HG03064 (cell line): ENCODE results near the gene MMEL1.
"Not testable (repeated sequence)": the region's sequence is repeated elsewhere in the genome, so short reads cannot be mapped to it uniquely, and the experiment has no call there.

ENCODE experiments used
- ATAC-seq: cut with Tn5 transposase; IDR thresholded peaks from one replicate; pipeline ENCODE4 v1.9.1; 2021; ENCODE audit warnings: low read depth; ENCODE audit not compliant: unreplicated experiment

MMEL1 gene

DNA sequence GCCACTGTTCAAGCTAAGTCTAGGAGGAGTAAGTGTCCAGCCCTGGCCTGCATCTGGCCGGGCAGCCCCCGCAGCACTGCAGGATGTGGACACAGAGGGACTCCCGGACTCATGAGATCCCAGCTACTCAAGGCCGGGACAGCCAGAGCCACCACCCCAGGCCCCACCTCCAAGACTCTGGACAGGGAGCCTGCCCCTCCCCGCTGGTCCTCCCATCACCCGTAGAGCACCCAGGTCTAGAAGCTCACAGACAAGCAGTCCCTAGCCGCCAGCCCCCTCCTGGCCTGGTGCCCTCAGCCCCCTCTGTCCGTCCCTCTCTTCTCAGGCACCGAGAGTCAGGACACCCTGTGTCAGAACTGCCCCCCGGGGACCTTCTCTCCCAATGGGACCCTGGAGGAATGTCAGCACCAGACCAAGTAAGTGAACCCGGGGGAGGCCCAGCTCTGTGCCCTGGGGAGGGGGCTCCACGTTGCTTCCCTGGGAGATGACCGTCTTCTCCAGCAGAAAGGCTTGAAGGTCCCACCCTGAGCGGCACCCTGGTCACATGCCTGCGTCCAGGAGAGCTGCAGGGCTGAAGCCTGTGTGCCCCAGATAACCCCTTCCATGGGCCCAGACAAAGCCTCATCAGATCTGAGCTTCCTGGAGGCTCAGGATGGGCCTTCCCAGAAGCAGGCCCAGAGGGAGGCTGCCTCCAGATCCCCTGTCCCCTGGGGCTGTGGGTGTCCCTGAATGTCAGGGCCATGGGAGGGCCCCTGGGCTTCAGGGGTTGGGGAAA lies 72.3 kb downstream of the MMEL1 start:
- no peak for ATAC-seq

DNA sequence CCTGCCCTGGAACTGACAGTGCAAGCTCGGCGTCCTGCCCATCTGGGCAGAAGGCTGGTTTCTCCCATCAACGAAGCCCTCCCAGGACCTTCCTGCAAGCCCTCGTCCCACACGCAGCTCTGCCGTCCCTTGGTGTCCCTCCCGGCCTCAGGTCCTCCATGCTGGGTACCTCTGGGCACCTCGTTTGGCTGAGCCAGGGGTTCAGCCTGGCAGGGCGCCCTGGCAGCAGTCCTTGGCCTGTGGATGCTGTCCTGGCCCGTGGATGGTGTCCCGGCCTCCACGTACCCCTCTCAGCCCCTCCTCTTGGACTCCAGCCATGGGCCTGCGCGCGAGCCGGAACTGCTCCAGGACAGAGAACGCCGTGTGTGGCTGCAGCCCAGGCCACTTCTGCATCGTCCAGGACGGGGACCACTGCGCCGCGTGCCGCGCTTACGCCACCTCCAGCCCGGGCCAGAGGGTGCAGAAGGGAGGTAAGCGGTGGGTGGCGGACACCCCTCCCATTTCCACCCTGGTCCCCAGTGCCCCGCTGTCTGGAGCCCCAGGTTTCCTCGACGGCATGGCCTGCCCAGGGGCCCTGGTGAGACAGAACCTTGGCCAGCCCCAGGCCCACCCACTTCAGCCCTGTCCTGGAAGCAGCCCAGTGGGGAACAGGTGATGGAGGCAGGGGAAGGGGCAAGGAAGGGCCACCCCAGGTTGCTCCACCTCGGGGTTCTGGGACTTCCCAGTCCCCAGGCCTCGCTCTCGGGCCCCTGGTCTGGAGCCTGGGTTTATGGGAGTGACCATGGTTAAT lies 73.1 kb downstream of the MMEL1 start:
- no peak for ATAC-seq

- ATAC-seq, result no peak
Measured at GRCh38 chr1:2558861-2559260, 74.0 kb downstream of the MMEL1 start.

GRCh38 chr1:2558420-2558819 lies 74.4 kb downstream of the MMEL1 start:
- no peak for ATAC-seq

- no peak for ATAC-seq
Measured at GRCh38 chr1:2557482-2558400, 75.1 kb downstream of the MMEL1 start.

- no peak for ATAC-seq
Measured at GRCh38 chr1:2556678-2557481, 75.9 kb downstream of the MMEL1 start.

DNA sequence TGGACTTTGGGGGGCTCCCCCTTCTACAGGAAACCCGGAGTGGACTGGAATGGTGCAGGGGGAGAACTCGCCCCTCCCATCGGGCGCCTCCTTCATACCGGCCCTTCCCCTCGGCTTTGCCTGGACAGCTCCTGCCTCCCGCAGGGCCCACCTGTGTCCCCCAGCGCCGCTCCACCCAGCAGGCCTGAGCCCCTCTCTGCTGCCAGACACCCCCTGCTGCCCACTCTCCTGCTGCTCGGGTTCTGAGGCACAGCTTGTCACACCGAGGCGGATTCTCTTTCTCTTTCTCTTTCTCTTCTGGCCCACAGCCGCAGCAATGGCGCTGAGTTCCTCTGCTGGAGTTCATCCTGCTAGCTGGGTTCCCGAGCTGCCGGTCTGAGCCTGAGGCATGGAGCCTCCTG lies 76.5 kb downstream of the MMEL1 start, which contains the start of gene TNFRSF14:
Gene TNFRSF14 (plus strand): TSS at position 95 of the 401 bp plus-strand sequence. CDS start 294 bp downstream, at position 389.
- ATAC-seq, result no peak

DNA sequence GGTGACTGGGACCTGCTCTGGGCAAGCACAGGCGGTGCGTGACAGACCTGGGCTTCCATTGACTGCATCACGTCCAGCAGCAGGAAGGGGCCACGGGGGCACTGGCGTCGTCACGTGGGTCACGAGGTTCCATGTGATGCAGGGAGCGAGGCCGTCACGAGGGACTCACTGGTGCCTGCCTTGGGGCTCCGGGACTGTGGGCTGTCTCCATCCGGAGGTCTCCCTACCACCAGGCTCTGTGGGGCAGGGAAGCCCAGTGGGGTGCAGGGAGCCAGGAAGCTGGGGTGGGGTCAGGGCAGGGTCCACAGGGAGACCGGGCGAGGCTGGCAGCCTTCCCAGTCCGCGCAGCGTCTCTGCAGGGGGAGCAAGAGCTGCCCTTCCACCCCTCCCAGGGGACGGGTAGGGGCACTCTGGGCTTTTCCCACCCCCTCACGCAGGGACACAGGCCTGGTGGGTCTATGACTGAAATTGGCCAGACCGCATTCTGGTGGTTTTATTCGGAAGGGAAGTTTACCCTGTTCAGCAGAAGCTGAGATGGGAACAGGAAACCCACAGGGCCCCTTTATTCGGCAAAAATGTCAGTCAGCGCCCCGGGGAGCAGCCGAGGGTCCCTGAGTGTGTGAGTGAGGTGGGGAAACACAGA lies 77.1 kb downstream of the MMEL1 start:
- no peak for ATAC-seq

DNA sequence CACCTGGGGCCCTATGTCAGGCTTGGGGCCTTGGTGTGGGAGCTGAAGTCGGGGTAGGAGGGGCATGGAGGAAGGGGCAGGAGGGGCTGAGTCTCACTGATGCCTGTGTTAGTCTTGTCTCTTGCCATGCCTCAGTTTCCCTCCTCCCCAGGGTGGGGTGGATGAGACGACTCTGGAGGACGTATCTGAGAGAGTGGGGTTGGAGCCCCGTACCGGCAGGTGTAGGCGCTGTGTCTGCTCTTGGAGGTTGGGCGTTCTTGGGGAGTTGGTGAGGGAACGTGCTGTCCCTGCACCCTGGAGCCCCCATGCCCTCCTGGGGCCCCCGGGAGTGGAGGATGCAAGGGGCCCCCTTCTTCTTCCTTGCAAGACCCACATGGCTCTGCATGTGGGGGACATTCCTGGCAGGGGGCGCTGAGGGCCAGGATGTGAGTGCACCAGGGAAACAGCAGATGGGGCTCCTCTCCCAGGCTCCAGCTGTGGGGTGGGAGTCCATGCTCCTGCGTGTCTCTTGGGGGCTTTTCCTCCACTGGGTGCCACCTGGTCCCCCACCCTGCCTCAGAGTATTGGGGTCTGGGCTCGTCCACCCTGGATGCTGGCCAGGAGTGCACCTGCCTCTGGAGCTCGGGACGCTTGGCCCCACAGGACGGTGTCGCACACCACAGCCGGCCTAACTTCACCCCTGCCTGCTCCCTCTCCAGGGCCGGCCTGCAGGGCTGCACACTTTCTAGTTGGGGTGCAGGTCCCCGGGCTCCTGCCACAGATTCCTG lies 78.0 kb downstream of the MMEL1 start:
- no peak for ATAC-seq

DNA sequence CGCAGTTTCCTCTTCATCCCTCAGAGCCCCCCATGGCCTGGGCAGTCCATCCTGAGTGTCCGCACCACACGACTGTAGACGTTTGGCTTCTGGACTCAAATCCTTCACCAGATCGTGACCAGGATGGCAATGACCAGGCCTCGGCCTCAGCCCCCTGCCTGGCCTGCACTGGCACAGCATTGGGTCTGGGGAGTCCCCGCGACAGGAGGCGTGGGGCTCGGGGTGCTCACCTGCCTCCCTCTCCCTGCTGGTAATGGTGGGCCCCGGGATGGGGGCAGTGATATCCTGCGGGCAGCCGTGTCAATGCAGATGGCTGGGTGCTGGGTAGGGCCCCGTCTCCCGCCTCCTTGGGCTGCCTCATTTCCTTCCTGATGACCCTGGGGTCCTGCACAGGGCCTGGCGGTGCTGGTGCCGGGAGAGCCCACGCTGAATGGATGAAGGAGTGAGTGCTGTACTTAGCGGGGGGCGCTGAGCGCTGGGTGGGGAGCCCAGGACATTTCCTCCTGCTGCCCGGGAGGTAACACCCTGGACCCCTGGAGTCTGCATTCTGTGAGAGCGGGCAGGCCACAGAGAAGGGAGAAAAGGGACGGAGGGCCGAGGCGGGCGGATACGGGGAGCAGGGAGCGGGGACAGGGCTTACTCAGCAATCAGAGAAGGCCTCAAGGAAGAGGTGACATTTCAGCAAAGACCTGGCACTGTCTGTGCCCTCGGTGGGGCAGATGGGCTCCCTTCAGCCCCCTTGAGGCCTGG lies 78.8 kb downstream of the MMEL1 start:
- no peak for ATAC-seq

GRCh38 chr1:2553076-2553475 lies 79.7 kb downstream of the MMEL1 start:
- ATAC-seq, result not testable (repeated sequence)

- ATAC-seq, result no peak
Measured at GRCh38 chr1:2552189-2552588, 80.6 kb downstream of the MMEL1 start.

GRCh38 chr1:2551544-2551943 lies 81.3 kb downstream of the MMEL1 start:
- ATAC-seq, result not testable (repeated sequence)

DNA sequence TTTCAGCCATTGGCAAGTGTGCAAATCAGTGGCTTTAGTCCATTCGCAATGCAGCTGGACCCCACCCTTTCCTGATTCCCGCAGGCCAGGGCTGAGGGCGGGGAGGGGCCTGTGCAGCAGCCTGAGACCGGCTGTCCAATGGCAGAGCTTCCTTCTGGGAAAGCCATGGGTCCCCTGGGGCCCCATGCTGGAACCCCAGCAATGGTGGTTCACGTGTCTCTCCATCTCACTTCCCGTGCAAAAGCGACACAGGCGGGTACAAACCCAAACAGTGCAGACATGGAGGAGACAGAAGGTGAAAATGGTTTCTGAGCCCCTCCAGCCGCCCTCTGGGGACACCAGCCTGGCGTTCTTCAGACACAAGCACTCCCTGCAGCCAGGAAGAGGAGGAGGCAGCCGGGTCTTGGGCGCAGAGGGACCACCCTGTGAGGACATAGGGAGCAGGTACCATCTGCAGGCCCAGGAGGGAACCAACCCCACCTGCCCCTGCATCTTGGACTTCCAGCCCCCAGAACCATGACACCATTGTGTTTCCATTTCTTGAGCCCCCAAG lies 82.4 kb downstream of the MMEL1 start:
- not testable (repeated sequence) for ATAC-seq

DNA sequence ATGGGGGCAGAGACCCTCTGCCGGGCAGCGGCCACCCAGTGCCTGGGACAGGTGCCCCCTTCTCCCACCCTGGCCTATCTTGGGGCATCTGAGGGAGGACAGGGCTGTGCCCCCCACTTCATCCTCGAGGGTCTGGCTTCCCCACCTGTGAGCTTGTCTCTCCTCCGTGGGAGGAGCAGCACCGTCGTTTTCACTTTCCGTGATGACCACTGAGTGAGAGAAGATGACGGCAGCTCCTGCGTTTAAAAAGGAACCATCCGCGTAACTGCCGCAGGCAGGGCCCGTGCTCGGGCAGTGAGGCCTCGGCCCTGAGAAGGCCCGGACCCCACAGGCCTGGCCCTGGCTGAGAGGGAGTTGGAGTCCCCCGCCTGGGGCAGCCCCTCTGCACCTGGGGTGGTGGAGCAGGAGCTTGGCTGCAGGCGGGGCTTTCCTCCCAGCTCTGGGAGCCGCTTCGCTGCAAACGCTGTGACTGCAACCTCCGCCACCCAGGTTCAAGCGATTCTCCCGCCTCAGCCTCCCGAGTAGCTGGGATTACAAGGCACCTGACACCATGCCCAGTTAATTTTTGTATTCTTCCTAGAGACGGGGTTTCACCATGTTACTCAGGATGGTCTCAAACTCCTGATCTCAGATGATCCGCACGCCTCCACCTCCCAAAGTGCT lies 83.3 kb downstream of the MMEL1 start:
- ATAC-seq, result not testable (repeated sequence)

GRCh38 chr1:2548068-2548589 lies 84.7 kb downstream of the MMEL1 start:
- ATAC-seq, result no peak
